Measurements from ENCODE around the gene GPR155.

DNA sequence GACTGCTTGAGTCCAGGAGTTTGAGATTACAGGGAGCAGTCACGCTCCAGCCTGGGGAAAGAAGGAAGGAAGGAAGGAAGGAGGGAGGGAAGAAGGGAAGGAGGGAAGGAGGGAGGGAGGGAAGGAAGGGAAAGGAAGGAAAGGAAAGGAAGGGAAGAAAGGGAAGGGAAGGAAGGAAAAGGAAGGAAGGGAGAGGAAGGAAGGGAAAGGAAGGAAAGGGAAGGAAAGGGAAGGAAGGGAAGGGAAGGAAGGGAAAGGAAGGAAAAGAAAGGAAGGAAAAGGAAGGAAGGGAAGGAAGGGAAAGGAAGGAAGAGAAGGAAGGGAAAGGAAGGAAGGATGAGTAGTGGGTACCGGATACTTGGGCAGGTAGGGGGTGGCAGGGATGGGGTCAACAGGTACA is 32.3 kb downstream of the GPR155 start:
- TF ChIP-seq EP300 (IDR thresholded peaks at IDR 0.05) = no peak
- TF ChIP-seq, protein P1, sequence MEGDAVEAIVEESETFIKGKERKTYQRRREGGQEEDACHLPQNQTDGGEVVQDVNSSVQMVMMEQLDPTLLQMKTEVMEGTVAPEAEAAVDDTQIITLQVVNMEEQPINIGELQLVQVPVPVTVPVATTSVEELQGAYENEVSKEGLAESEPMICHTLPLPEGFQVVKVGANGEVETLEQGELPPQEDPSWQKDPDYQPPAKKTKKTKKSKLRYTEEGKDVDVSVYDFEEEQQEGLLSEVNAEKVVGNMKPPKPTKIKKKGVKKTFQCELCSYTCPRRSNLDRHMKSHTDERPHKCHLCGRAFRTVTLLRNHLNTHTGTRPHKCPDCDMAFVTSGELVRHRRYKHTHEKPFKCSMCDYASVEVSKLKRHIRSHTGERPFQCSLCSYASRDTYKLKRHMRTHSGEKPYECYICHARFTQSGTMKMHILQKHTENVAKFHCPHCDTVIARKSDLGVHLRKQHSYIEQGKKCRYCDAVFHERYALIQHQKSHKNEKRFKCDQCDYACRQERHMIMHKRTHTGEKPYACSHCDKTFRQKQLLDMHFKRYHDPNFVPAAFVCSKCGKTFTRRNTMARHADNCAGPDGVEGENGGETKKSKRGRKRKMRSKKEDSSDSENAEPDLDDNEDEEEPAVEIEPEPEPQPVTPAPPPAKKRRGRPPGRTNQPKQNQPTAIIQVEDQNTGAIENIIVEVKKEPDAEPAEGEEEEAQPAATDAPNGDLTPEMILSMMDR (IDR thresholded peaks at IDR 0.05) = no peak
